WTC11 (cell line): ENCODE measurements around the gene ANKRD33B.

Source experiments
- CTCF ChIP-seq: fragments of 200-600 bp; IDR thresholded peaks from 2 replicates; pipeline ENCODE4 v1.8.0; 2022; ENCODE audit warnings: antibody characterized with exemption
- ELF4 ChIP-seq: sonication (generic); formaldehyde crosslinking; IDR thresholded peaks from 2 replicates; pipeline ENCODE4 v1.8.1; 2022; ENCODE audit warnings: low read depth, mild to moderate bottlenecking, moderate library complexity, missing genetic modification reagents

GRCh38 chr5:10645671-10646070 is 81.8 kb downstream of the ANKRD33B start:
- TF ChIP-seq ELF4 (no peak), CTCF (no peak)
